ENCODE data around the gene PRAMEF12. TPM values are rescaled to one million over a fixed set of nuclear protein-coding genes. Genes with fewer than 3 reads are reported as not detected.
"Not testable (repeated sequence)": the region's sequence is repeated elsewhere in the genome, so short reads cannot be mapped to it uniquely, and the experiment has no call there.

The PRAMEF12 gene
- total RNA-seq (not detected), polyA plus RNA-seq (not detected)
- long read RNA-seq, donor 1 = 0 reads
- long read RNA-seq, donor 2 = 0 reads
- long read RNA-seq, donor 3 = 0 reads
- long read RNA-seq, donor 4 = 0 reads
- long read RNA-seq, donor 5 = 0 reads

- Histone ChIP-seq H3K4me3 (no peak within 1 kb of the TSS), H3K4me1 (ENCODE audit: control insufficient read depth in 5 of 5, insufficient read depth in 5 of 5, low read length in 5 of 5) (no peaks in the 10 kb centered on the region), H3K27ac (ENCODE audit: low read depth in 1 of 2, low read length in 1 of 2) (no peak within 1 kb of the TSS), H3K9ac (ENCODE audit: insufficient read depth in 1 of 2, low read length in 2 of 2) (no peak within 1 kb of the TSS), H3K27me3 (ENCODE audit: control insufficient read depth in 3 of 3, insufficient read depth in 3 of 3, low read length in 2 of 3) (no peaks in the 10 kb centered on the region), H3K9me3 (ENCODE audit: control insufficient read depth in 4 of 4, insufficient read depth in 3 of 4, low read length in 3 of 4) (peaks cover 0 to 2% (median 0%) of the 10 kb centered on the region in 4 donors), H3K36me3 (ENCODE audit: control insufficient read depth in 4 of 4, insufficient read depth in 4 of 4, low read length in 4 of 4) (no peaks in the 10 kb centered on the region)
- WGBS, 2 donors = 90% methylated on average over 5 of the region's 5 CpGs
- no peak for TF ChIP-seq CTCF (IDR thresholded peaks at IDR 0.05; ENCODE audit: control extremely low read depth, extremely low read depth)
- ATAC-seq (ENCODE audit: insufficient read depth, low FRiP score) = no peak
- no peak for DNase-seq
These were observed at the start of gene PRAMEF12 for GRCh38 chr1:12773438-12773837. Gene PRAMEF12, plus strand, starts transcription at chr1:12773738. Its CDS starts 1,130 bp downstream, at chr1:12774868.

- ATAC-seq (ENCODE audit: insufficient read depth, low FRiP score) = no peak
These were observed 45.1 kb upstream of the PRAMEF12 start for GRCh38 chr1:12728391-12728790.

GRCh38 chr1:12730156-12730555 is 43.4 kb upstream of the PRAMEF12 start:
- Histone ChIP-seq H3K27ac (ENCODE audit: low read depth in 1 of 2, low read length in 1 of 2) (no peak overlapping the region), H3K4me3 (no peak overlapping the region), H3K4me1 (ENCODE audit: control insufficient read depth in 5 of 5, insufficient read depth in 5 of 5, low read length in 5 of 5) (no peaks in the 10 kb centered on the region), H3K9ac (ENCODE audit: insufficient read depth in 1 of 2, low read length in 2 of 2) (no peak overlapping the region), H3K9me3 (ENCODE audit: control insufficient read depth in 4 of 4, insufficient read depth in 3 of 4, low read length in 3 of 4) (peaks cover 0 to 14% (median 9%) of the 10 kb centered on the region in 4 donors), H3K27me3 (ENCODE audit: control insufficient read depth in 3 of 3, insufficient read depth in 3 of 3, low read length in 2 of 3) (peaks cover 0 to 2% (median 0%) of the 10 kb centered on the region in 3 donors), H3K36me3 (ENCODE audit: control insufficient read depth in 4 of 4, insufficient read depth in 4 of 4, low read length in 4 of 4) (no peaks in the 10 kb centered on the region)
- ATAC-seq (ENCODE audit: insufficient read depth, low FRiP score) = no peak
- WGBS, 2 donors = 78 to 88% methylated on average over 1 of the region's 1 CpG
- TF ChIP-seq CTCF (IDR thresholded peaks at IDR 0.05; ENCODE audit: control extremely low read depth, extremely low read depth) = no peak
- no peak for DNase-seq

More at GRCh38 chr1:12728391-12728790, 45.1 kb upstream of the PRAMEF12 start:
- TF ChIP-seq CTCF (IDR thresholded peaks at IDR 0.05; ENCODE audit: control extremely low read depth, extremely low read depth) = no peak
- DNase-seq = no peak
- no peaks in the 10 kb centered on the region for H3K36me3 ChIP-seq (ENCODE audit: control insufficient read depth in 4 of 4, insufficient read depth in 4 of 4, low read length in 4 of 4)
- H3K27ac ChIP-seq (ENCODE audit: low read depth in 1 of 2, low read length in 1 of 2) = no peak overlapping the region
- peaks cover 0 to 2% (median 0%) of the 10 kb centered on the region in 3 donors for H3K27me3 ChIP-seq (ENCODE audit: control insufficient read depth in 3 of 3, insufficient read depth in 3 of 3, low read length in 2 of 3)
- H3K9ac ChIP-seq (ENCODE audit: insufficient read depth in 1 of 2, low read length in 2 of 2) = no peak overlapping the region
- peaks cover 0 to 14% (median 9%) of the 10 kb centered on the region in 4 donors for H3K9me3 ChIP-seq (ENCODE audit: control insufficient read depth in 4 of 4, insufficient read depth in 3 of 4, low read length in 3 of 4)
- H3K4me1 ChIP-seq (ENCODE audit: control insufficient read depth in 5 of 5, insufficient read depth in 5 of 5, low read length in 5 of 5) = no peaks in the 10 kb centered on the region
- no peak overlapping the region for H3K4me3 ChIP-seq
- WGBS, 2 donors = 88% methylated on average over 2 of the region's 2 CpGs

- not testable (repeated sequence) for H3K9ac ChIP-seq (ENCODE audit: insufficient read depth in 1 of 2, low read length in 2 of 2); H3K27ac ChIP-seq (ENCODE audit: low read depth in 1 of 2, low read length in 1 of 2); H3K27me3 ChIP-seq (ENCODE audit: control insufficient read depth in 3 of 3, insufficient read depth in 3 of 3, low read length in 2 of 3); H3K4me1 ChIP-seq (ENCODE audit: control insufficient read depth in 5 of 5, insufficient read depth in 5 of 5, low read length in 5 of 5); ATAC-seq (ENCODE audit: insufficient read depth, low FRiP score); DNase-seq; H3K36me3 ChIP-seq (ENCODE audit: control insufficient read depth in 4 of 4, insufficient read depth in 4 of 4, low read length in 4 of 4); H3K4me3 ChIP-seq
- 76 to 90% methylated on average over 2 of the region's 2 CpGs for WGBS, 2 donors
- H3K9me3 ChIP-seq (ENCODE audit: control insufficient read depth in 4 of 4, insufficient read depth in 3 of 4, low read length in 3 of 4) = peaks cover 0 to 14% (median 9%) of the 10 kb centered on the region in 4 donors
These were observed 42.5 kb upstream of the PRAMEF12 start for GRCh38 chr1:12731084-12731483.

All from lung (tissue), 16 donors.